Measurements from ENCODE around the gene NPTN. TPM values are rescaled to one million over a fixed set of nuclear protein-coding genes. Genes with fewer than 3 reads are reported as not detected.
"Not testable (repeated sequence)": the region's sequence is repeated elsewhere in the genome, so short reads cannot be mapped to it uniquely, and the experiment has no call there.

Gene NPTN
- polyA plus RNA-seq, 1 experiment = 195 TPM

DNA sequence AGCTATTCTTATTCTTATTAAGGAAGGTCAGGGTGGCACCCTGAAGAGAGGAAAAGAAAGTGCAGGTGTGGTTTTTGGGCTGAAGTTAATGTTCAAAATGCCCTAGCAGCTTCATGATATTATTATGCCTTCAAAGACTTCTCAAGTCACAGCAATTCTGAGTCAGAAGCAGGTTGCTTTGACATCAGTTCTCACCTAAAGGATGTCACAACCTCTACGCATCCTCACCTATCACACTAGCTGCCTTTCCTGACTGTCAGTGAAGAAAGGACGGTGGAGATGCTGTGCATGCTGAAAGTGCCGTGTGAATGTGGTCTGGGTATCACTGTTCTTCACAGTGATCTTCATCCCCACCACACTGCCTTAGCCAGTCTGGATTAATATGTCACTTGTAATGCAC is 49.6 kb downstream of the NPTN start:
- H3K4me3 ChIP-seq (ENCODE audit: low read depth, low read length) = no peak overlapping the region
- ChIA-PET CTCF (interaction anchor here (1.0 kb wide), 1 partner anchor 23 kb away, joined by 3 read pairs; no protein-coding TSS in a partner anchor), POLR2A (no interaction called here)
- no peak for DNase-seq (ENCODE audit: low read depth, low spot score)
- TF ChIP-seq CTCF (IDR thresholded peaks at IDR 0.05; ENCODE audit: low read depth, low read length) = no peak
- H3K9me3 ChIP-seq (ENCODE audit: control insufficient read depth, insufficient read depth, low read length) = no peaks in the 10 kb centered on the region
- H3K27ac ChIP-seq (ENCODE audit: low read depth, low read length) = no peak overlapping the region
- H3K27me3 ChIP-seq (ENCODE audit: control insufficient read depth, insufficient read depth, low read length) = no peaks in the 10 kb centered on the region

DNA sequence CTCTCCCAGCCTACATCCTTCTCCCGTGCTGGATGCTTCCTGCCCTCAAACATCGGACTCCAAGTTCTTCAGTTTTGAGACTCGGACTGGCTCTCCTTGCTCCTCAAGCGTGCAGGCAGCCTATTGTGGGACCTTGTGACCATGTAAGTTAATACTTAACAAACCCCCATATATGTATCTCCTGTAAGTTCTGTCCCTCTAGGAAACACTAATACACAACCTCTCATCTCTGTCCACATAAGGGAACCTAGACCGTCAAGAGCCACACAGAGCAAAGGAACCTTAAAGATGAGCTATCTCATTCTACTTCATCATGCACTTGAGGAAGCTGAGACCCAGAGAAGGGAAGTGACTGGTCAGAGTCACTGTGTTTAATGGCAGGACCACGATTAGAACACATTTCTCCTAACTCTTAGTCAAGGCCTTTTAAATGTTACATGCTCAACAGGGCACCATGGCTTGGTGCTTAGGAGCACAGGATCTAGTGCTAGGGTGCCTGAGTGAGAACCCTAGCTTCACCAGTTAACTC is 50.3 kb downstream of the NPTN start:
- no peaks in the 10 kb centered on the region for H3K9me3 ChIP-seq (ENCODE audit: control insufficient read depth, insufficient read depth, low read length)
- ChIA-PET CTCF (interaction anchor here (1.0 kb wide), 1 partner anchor 23 kb away, joined by 3 read pairs; no protein-coding TSS in a partner anchor), POLR2A (no interaction called here)
- no peak overlapping the region for H3K27ac ChIP-seq (ENCODE audit: low read depth, low read length)
- H3K27me3 ChIP-seq (ENCODE audit: control insufficient read depth, insufficient read depth, low read length) = no peaks in the 10 kb centered on the region
- DNase-seq (ENCODE audit: low read depth, low spot score) = no peak
- no peak overlapping the region for H3K4me3 ChIP-seq (ENCODE audit: low read depth, low read length)
- TF ChIP-seq CTCF (IDR thresholded peaks at IDR 0.05; ENCODE audit: low read depth, low read length) = no peak

DNA sequence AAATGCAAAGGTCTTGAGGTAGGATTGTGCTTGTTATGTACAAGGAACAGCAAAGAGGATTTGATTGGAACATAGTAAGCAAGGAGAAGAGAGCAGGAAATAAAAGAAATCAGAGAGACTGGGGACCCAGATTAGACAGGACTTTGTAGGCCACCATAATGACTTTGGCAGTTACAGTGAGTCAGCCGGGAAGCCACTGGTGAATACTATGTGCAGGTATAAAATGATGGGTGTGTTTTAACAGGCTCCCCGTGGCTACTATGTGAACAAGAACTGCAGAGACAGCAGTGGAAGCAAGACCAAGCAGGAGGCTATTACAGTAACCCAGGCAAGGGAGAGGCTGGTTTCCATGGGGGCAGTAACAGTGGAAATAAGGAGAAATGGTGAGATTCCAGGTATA is 55.2 kb downstream of the NPTN start:
- DNase-seq (ENCODE audit: low read depth, low spot score) = no peak
- TF ChIP-seq CTCF (IDR thresholded peaks at IDR 0.05; ENCODE audit: low read depth, low read length) = no peak
- ChIA-PET CTCF (no interaction called here), POLR2A (no interaction called here)
- H3K9me3 ChIP-seq (ENCODE audit: control insufficient read depth, insufficient read depth, low read length) = no peaks in the 10 kb centered on the region
- H3K4me3 ChIP-seq (ENCODE audit: low read depth, low read length) = no peak overlapping the region
- H3K27ac ChIP-seq (ENCODE audit: low read depth, low read length) = no peak overlapping the region
- H3K27me3 ChIP-seq (ENCODE audit: control insufficient read depth, insufficient read depth, low read length) = no peaks in the 10 kb centered on the region

DNA sequence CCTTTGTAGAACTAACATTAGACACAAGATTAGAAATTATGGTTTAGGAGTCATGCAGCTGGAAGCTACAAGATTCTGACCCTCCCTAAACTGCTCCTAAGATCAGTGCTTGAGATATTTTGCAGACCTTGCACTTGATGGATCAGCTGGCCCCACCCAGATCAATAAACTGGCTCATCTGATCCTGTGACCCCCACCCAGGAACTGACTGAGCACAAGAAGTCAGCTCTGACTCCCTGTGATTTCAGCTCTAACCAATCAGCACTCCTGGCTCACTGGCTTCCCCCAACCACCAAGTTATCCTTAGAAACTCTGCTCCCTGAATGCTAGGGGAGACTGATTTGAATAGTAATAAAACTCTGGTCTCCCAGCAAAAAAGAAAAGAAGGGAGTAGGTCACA is 55.6 kb downstream of the NPTN start:
- H3K9me3 ChIP-seq (ENCODE audit: control insufficient read depth, insufficient read depth, low read length); H3K27ac ChIP-seq (ENCODE audit: low read depth, low read length); H3K27me3 ChIP-seq (ENCODE audit: control insufficient read depth, insufficient read depth, low read length); POLR2A ChIA-PET; DNase-seq (ENCODE audit: low read depth, low spot score); CTCF ChIA-PET; H3K4me3 ChIP-seq (ENCODE audit: low read depth, low read length): not testable (repeated sequence)

DNA sequence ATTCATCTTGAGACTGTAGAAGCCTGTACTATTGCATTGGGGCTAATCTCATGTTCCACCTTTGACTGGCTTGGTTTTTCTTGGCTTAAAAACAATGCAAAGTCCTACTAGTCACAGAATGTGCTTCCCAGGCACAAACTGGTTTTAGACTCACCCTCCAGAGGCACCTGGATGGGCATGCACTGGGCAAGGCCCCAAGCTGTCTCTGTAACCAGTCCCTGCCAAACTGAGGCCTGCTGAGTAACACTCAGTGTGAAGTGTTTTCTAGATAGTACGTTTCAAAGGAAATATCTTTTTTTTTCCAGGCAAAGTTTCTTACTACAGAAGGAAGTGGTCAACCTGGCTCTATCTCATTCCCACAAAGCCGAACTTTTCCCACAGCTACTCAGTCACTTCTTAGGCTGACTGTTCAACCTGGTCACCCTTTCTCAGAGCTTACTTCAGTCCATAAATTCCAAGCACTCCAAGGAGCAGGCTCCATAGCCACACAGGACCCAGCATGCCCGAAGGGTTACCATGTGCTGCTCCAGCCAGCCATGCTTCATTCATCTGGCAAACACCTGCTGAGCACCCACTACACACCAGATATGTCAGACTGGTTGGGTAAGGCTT is 57.4 kb downstream of the NPTN start:
- no peak for DNase-seq (ENCODE audit: low read depth, low spot score)
- Histone ChIP-seq H3K27ac (ENCODE audit: low read depth, low read length) (no peak overlapping the region), H3K9me3 (ENCODE audit: control insufficient read depth, insufficient read depth, low read length) (no peaks in the 10 kb centered on the region), H3K4me3 (ENCODE audit: low read depth, low read length) (no peak overlapping the region), H3K27me3 (ENCODE audit: control insufficient read depth, insufficient read depth, low read length) (no peaks in the 10 kb centered on the region)
- ChIA-PET POLR2A (interaction anchor here (1.8 kb wide), 1 partner anchor 56 kb away, joined by 4 read pairs; no protein-coding TSS in a partner anchor), CTCF (interaction anchor here (1.0 kb wide), 1 partner anchor 13 kb away, joined by 3 read pairs; no protein-coding TSS in a partner anchor)
- no peak for TF ChIP-seq CTCF (IDR thresholded peaks at IDR 0.05; ENCODE audit: low read depth, low read length)

All from AG04450 (cell line).